Measurements from ENCODE around the gene MCC.

The MCC gene

GRCh38 chr5:113343343-113343742 is 144.9 kb downstream of the MCC start:
- no peak; the same call in 2 of the 3 replicates for ATAC-seq

GRCh38 chr5:113340537-113340936 is 147.7 kb downstream of the MCC start:
- peak; percentile 45; the same call in 1 of the 3 replicates for ATAC-seq
- no peak for TF ChIP-seq SNAI2 (CRISPR knock-in tag; IDR thresholded peaks at IDR 0.05)
- TF ChIP-seq CSDC2 (CRISPR knock-in tag; IDR thresholded peaks at IDR 0.05) = no peak
- no peak for TF ChIP-seq ZNF70 (CRISPR knock-in tag; IDR thresholded peaks at IDR 0.05)
- no peak for TF ChIP-seq POU6F1 (CRISPR knock-in tag; IDR thresholded peaks at IDR 0.05; ENCODE audit: borderline replicate concordance, low read depth)

More at GRCh38 chr5:113343343-113343742, 144.9 kb downstream of the MCC start:
- TF ChIP-seq BACH2 (CRISPR knock-in tag; IDR thresholded peaks at IDR 0.05; ENCODE audit: borderline replicate concordance) (no peak), TCF4 (CRISPR knock-in tag; IDR thresholded peaks at IDR 0.05; ENCODE audit: borderline replicate concordance) (0 out of 2 replicates have a peak, but pooled peaks have one; percentile 19), ZFP30 (CRISPR knock-in tag; IDR thresholded peaks at IDR 0.05) (no peak), ZNF565 (CRISPR knock-in tag; conservative IDR thresholded peaks at IDR 0.05; ENCODE audit: low read depth) (no peak), CSDC2 (CRISPR knock-in tag; IDR thresholded peaks at IDR 0.05) (no peak)

GRCh38 chr5:113338628-113339027 is 149.6 kb downstream of the MCC start:
- no peak for ATAC-seq
- TF ChIP-seq CSRNP3 (CRISPR knock-in tag; IDR thresholded peaks at IDR 0.05) = no peak
- no peak for TF ChIP-seq ZFP3 (CRISPR knock-in tag; IDR thresholded peaks at IDR 0.05)

GRCh38 chr5:113337515-113338415 is 150.5 kb downstream of the MCC start:
- TF ChIP-seq ESRRG (CRISPR knock-in tag; IDR thresholded peaks at IDR 0.05) = peak; percentile 85
- TF ChIP-seq CSRNP3 (CRISPR knock-in tag; IDR thresholded peaks at IDR 0.05) = no peak
- peak; percentile 63; the same call in 1 of the 2 replicates for TF ChIP-seq CREB5 (CRISPR knock-in tag; IDR thresholded peaks at IDR 0.05; ENCODE audit: low read depth)
- TF ChIP-seq ISL1 (CRISPR knock-in tag; IDR thresholded peaks at IDR 0.05) = peak; percentile 98
- 0 out of 2 replicates have a peak, but pooled peaks have one; percentile 41 for TF ChIP-seq ZC3H10 (CRISPR knock-in tag; IDR thresholded peaks at IDR 0.05)
- ATAC-seq = no peak

GRCh38 chr5:113336975-113337374 is 151.3 kb downstream of the MCC start:
- peak; percentile 88 for ATAC-seq
- no peak for TF ChIP-seq PATZ1 (CRISPR knock-in tag; IDR thresholded peaks at IDR 0.05; ENCODE audit: borderline replicate concordance)
- TF ChIP-seq BACH2 (CRISPR knock-in tag; IDR thresholded peaks at IDR 0.05; ENCODE audit: borderline replicate concordance) = no peak
- no peak for TF ChIP-seq TCF4 (CRISPR knock-in tag; IDR thresholded peaks at IDR 0.05; ENCODE audit: borderline replicate concordance)
- no peak for TF ChIP-seq TSHZ2 (CRISPR knock-in tag; IDR thresholded peaks at IDR 0.05)
- no peak for TF ChIP-seq ZNF70 (CRISPR knock-in tag; IDR thresholded peaks at IDR 0.05)
- no peak for TF ChIP-seq ZNF565 (CRISPR knock-in tag; conservative IDR thresholded peaks at IDR 0.05; ENCODE audit: low read depth)
- no peak for TF ChIP-seq CSRNP3 (CRISPR knock-in tag; IDR thresholded peaks at IDR 0.05)
- TF ChIP-seq CREB5 (CRISPR knock-in tag; IDR thresholded peaks at IDR 0.05; ENCODE audit: low read depth) = no peak
- TF ChIP-seq RARB (CRISPR knock-in tag; IDR thresholded peaks at IDR 0.05) = no peak
- TF ChIP-seq ESRRG (CRISPR knock-in tag; IDR thresholded peaks at IDR 0.05) = no peak
- no peak for TF ChIP-seq ZFP30 (CRISPR knock-in tag; IDR thresholded peaks at IDR 0.05)
